GM03348 (cell line): Measurements from ENCODE around the gene PLCXD3.

Experiments used
- DNase-seq: peaks from one replicate; pipeline ENCODE4 v3.0.0; 2012; ENCODE audit warnings: low spot score

PLCXD3 gene, protein sequence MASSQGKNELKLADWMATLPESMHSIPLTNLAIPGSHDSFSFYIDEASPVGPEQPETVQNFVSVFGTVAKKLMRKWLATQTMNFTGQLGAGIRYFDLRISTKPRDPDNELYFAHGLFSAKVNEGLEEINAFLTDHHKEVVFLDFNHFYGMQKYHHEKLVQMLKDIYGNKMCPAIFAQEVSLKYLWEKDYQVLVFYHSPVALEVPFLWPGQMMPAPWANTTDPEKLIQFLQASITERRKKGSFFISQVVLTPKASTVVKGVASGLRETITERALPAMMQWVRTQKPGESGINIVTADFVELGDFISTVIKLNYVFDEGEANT

DNA sequence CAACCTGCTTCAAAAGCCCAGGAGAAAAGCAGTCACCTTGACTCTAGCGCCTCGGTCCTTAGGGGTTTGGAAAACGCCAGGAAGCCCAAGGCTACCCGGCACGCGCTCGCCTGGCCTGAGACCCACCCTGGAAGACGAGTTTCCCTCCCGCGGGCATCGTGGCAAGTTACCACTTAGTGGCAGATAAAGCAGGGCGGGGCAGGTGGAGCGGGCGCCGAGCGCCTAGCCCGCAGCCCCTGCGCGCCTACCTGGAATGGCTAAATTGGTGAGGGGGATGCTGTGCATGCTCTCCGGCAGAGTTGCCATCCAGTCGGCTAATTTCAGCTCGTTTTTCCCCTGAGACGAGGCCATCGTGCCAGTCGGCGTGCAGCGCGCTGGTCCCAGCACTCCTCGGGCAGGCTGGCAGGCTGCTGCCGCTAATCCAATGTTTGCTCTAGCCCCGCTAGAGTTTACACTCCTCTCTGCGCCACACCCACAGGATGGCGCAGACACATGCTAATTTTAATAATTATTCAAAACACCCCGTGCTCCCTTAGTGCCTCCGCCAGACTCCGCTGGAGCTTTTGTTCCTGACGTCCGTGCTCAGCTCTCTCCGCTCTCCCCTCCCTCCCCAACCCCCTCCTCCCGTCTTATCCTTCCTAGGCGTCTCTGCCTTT lies at the start of gene PLCXD3:
Gene PLCXD3 (minus strand): TSS at position 426 of the 656 bp plus-strand sequence. CDS start 75 bp downstream, at position 351.
- DNase-seq = peak; percentile 52

DNA sequence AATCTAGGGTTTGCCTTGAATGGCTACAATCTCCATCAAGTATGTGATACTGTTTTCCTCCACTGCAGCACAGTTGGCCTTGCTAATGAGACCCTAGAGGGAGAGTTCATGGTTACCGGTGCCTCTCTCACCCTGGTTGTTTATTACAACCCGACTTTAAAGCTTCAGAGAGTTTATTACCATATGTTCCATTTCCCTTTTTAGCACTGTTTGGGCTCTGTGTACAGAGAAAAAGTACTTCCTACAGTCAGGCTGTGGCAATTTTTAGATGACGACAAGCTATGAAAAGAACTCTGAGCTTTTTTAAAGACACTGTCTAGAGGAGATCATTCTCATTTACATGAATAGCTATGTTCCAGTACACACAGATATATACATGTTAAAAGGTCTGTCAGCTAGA lies 48.8 kb upstream of the PLCXD3 start:
- no peak for DNase-seq

DNA sequence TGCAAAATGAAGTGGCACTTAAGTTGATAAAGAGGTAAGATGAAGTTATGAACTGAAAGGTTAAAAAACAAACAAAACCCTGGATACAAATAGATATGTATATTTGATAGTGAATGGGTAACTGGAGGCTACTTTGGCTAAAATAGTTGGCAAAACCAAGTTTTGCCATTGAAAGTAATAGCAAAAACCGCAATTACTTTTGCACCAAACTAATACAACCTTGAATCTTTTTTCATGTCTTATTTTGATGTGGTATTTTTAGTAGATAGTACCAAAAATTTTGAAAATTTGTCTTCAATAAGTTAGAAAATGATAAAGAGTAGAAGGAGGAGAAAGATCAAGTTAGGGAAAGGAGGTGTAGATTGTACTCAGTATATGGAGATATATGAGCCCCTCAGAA lies 47.9 kb upstream of the PLCXD3 start:
- no peak for DNase-seq

DNA sequence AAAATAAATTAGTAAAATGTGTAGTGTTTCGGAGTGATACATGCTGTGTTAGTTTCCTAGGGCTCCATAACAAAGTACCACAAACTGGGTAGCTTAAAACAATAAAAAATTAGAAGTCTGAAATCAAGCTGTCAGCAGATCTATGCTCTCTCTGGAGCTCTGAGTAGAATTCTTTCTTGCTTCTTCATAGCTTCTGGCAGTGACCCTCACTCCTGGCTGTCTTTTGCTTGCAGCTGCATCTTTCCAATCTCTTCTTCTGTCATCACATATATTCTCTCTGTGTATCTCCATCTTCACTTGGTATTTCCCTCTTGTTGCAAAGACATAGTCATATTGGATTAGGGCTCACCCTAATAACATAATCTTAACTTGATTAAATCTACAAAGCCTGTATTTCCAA lies 37.6 kb upstream of the PLCXD3 start:
- no peak for DNase-seq

DNA sequence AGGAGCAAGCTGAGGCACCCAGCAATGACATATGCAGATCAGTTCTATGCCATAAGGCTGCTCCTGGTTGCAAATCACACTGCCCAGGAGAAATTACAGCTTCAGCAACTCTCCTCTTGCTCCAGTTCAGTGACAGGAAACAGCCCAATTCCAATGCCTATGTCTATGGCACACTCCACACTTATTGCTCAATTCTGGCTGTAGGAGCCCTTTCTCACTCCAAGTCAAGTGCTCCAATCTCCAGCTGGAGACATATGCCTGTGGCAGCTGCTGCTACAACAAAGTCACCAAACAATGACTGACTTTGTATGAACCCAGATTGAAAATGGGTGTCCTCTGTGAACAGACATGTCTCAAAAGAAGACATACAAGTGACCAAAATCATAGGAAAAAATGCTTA lies 31.8 kb upstream of the PLCXD3 start:
- DNase-seq = no peak

DNA sequence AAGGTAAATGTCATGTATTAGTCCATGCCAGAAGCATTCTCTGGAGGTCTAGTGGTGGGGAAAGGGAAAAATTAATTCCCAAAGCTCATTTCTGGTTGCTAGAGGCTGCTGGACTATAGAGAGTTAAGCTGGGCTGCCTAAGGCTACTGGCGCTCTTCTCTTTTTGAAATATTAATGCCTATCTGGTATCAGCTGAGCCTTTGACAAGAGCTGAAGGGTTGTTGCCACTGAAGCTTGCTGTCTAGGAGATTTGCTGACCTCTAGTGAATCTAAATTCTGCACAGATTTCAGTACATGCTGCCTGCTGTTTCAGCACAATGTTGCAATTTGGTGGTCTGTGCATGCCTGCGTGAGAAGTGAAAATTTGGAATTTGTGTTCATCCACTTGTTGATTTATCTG lies 29.1 kb upstream of the PLCXD3 start:
- DNase-seq = no peak

DNA sequence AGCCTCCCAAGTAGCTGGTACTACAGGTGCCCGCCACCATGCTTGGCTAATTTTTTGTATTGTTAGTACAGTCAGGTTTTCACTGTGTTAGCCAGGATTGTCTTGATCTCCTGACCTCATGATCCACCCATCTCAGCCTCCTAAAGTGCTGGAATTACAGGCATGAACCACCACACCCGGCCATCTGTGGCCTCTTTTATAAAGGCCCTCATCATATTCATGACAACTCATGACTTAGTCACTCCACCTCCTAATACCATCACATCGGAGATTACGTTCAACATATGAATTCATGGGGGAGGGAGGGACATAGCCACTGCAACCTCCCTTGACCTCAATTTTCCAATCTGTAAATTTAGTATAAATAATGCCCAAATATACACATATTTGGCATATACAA lies 27.2 kb upstream of the PLCXD3 start:
- no peak for DNase-seq

DNA sequence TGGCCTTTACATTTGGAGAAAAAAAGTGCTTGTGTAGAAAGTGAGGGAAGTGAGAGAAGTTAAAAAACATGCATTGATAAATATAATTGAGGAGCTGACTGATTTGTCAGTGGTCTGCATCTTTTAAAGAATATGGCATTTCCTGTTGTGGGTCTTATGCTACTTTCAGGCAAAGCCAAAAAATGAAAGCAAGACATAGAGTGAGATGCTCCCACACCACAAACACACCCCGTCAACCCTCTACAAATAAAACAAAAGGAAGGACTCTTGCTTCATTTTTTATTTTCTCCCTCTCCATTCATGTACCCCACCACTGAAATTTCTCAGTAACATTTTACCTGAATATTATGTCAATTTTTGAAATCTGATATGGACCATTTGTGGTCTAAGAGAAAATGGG lies 22.1 kb upstream of the PLCXD3 start:
- no peak for DNase-seq

DNA sequence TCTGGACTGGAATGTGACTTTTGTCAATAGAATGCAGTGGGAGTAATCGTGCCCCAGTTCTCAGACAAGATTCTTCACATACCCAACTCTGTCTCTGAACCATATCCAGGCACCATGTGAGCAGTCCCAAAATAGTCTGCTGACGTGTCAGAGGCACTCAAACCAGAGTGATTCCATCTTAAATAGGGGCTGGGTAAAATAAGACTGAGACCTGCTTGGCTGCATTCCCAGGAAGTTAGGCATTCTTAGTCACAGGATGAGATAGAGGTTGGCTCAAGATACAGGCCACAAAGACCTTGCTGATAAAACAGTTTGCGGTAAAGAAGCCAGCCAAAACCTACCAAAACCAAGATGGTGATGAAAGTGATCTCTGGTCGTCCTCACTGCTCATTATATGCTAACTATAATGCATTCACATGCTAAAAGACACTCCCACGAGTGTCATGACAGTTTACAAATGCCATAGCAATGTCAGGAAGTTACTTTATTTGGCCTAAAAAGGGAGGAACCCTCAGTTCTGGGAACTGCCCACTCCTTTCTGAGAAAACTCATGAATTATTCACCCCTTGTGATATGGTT lies 16.9 kb upstream of the PLCXD3 start:
- DNase-seq = peak; percentile 66

DNA sequence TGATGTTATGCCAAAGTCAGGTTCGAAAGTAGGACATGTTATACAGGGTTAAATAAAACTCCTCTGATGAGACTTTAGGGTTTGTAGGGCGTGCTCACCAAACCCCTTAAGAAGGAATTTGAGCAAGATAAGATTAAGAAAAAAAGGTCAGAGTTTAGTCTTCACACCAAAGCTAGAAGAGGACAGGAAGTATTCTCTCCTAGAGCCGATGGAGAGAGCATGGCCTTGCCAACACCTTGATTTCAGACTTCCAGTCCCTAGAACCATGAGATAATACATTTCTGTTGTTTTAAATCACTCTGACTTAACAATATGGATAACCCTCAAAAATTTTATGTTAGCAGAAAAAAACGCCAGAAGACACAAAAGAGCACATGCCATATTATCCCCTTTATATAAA lies 16.3 kb upstream of the PLCXD3 start:
- DNase-seq = no peak

DNA sequence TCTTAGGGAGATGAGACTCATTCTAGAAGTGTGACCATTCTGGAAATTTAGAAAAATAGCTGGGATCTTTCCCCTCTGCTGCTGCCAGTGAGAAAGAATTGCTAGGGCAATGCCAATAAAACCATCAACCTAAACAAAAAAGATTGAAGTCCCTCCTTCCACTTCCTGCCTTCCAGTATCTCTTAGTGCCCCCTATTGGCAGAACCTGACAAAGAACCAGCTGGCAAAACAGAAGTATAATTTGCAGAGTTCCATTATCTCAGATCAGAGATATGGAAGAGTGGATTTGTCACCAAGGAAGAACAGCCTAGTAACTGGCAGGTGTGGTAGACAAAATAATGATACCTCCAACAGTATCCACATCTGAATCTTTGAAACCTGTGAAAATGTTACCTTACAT lies 13.8 kb upstream of the PLCXD3 start:
- DNase-seq = no peak

DNA sequence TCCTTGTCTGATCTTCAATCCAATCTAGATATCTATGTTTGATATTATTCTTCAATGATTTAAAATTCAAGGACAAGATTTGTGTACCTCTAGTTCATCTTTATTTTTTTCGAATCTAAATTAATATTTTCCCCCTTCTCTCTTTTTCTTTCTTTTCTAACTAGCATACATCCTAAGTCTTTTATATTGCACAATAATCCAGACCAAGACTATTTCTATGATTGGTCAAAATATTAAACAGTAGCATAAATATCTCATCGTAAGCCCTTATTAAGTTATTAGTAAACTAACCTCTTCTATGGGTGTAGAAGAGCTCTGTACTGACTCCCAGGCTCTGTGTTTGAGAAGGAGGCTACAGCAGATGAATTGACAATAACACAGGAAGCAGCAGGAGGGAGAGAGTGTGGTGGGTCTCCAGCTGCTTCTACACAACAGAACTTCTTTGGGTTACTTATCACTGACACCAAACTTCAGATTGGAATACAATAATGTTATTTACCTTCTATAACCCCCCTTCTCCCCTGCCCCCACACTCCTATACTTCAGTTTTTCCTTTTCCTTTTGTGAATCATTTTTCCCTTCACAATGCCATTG lies 11.9 kb upstream of the PLCXD3 start:
- DNase-seq = no peak

DNA sequence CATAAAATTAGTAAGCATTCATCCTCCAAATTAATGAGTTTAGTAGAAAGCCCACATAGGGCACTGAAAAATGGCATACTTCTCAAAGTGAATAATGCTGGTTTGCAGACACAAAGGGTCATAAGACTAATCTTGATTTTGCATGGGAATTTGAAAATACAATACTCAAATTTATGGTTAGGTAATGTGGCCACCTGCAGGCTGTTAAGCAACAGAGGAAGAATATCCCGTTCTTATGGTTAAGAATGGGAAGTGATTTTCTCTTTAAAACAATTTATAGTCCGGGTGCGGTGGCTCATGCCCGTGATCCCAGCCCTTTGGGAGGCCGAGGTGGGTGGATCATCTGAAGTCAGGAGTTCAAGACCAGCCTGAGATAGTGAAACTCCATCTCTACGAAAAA lies 9.4 kb upstream of the PLCXD3 start:
- DNase-seq = no peak

DNA sequence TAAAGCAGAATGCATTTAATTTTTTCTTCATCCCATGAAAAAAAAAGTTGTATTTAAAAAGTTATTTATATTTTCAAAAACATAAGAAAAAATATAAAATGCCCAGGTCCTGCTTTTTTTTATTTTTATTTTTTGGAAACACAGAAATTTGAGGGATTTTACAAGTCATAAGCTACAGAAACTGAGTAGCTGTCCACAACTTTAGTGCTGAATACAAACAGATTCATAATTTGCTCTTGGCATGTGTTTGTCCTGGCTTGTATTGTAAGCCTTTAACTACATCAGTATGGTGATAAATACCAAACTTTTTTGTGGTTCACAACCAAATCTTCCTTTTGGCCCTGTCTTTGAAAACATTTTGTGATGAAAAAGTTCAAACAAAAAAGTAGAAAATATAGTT lies 7.5 kb upstream of the PLCXD3 start:
- peak; percentile 20 for DNase-seq

DNA sequence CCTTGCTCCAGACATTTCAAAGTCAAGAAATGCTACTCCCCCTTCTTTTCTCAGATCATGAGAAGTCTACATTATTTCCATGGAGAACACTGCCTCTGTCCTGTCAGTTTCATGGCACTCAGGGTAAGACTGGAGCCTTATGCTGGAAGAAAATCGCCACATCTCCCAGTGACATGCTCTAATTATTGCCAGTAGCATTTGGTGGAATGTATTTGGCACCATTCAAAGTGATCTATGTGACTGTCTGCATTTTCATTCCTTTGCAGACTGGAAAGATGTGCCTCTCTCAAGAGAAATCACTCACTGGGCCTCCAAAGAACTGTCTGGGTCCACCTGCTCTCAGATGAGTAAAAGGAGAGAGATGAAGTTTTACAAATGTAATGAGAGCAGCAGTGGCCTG lies 840 bp upstream of the PLCXD3 start:
- DNase-seq = no peak

DNA sequence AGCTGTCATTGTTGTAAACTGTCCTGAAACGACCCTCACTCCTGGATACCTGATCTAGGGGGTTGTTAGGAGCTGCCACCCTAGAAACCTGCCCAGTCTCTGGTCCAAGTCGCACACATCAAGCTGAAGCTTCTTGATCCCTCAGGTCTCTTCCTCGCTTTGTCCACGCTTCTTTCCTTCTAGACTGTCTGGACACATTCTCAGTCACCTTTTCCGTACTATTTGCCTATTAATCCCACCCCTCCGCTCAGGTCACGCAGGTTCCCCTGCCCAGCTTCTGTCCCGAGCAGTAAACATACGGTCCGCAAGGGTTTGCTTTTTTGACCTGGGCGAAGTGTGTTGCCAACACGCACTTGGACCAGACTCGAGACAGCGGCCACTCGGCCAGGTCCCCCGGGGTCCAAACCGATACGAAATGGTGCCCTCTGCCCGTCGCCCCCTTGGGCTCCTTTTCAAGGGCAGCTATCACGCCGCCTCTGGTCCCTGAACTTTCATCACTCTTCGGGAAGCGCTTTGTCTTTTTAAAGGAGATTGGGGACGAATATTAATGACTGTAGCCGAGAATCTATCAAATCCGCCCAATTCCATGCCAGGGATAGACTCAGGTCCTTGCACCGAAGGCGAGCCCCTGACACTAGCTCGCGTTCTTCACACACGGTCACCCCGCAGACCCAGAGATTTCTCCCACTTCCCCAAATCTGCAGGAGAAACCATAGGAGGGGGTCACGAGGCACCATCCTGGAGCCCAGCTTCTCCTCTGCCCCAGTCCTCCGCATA lies 814 bp downstream of the PLCXD3 start:
- no peak for DNase-seq

DNA sequence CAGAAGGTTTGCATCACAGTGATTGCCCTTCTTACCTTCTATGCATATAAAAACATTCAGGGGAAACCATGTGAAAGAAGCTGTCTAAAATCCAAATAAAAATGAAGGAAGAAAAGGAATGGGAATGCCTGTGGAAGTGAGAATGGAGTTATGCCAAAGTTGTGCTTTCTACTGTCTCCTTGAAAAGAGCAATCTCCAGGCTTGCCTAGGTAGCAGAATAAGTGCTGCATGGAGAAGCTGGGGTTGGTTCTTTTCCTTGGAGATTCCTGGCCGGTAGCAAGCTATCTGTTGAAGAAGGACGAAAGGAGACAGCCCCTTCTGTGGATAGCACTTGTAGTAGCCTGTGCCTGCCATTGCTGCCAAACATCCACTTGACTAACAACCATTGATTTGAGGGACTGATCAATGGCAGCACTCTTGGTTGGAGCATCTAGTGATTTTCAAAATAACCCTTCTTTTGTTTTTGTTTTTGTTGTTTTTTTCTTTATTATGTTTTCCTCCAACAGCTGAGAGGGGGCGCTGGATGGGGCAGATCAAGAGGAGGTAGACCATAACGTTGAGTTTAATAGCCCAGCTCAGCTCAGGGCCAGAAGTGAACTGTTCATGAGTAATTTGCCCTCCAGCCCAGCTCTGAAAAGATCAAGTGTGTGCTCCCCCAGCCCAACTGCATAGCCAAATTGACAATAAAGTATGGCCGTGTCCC lies 1.6 kb downstream of the PLCXD3 start:
- DNase-seq = no peak

DNA sequence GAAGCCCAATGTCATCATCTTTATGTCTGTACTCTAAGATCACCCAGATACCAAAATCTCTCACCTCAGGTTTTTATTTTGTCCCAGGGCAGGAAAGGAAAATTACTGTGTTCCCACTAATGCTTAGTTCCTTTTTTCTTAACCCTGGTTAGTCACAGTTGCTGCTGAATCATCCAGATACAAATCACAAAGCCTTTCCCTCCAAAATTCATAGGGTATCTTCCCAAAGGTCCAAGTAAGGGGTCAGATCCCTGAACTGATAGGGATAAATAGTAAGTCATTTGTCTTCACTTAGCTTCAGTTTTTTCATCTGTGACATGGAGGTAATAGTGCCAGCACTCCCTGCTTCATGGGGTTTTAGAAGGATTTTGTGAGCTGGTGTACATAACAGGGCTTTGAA lies 2.2 kb downstream of the PLCXD3 start:
- DNase-seq = no peak

DNA sequence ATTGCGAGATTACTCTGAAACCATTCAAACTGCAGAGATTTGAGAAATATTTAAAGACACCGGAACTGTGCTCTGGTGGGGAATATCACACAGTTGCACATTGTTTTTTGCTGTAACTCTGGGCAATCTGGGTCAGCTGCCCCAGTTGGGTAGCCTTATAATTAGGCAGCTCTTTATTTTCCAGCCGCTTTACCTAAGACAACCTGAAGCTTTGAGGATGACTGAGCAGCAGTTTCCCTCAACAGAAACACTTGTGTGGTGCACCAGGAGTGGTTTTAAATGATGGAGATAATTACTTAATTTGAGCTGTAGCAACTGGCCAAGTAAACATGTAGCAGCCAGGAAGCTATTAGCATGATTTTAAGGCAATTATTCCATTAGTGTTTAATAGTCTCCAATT lies 2.9 kb downstream of the PLCXD3 start:
- DNase-seq = no peak

DNA sequence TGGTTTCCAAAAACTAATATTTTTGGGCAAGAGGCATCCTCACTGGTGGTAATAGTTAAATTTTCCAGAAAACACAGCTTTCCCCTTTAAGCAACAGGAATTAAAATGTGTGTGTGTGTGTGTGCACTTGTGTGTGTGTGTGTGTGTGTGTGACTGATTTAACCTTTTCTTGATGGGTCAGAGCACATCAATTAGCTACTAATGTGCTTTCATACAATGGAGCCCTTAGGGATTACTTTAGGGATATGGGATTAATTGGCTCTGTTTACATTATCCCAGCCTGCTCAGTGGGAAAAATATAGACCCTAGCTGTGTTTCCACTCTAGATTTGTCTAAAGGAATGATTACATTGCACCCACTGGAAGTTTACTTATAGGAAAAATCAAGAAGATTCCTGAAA lies 6.5 kb downstream of the PLCXD3 start:
- DNase-seq = no peak

DNA sequence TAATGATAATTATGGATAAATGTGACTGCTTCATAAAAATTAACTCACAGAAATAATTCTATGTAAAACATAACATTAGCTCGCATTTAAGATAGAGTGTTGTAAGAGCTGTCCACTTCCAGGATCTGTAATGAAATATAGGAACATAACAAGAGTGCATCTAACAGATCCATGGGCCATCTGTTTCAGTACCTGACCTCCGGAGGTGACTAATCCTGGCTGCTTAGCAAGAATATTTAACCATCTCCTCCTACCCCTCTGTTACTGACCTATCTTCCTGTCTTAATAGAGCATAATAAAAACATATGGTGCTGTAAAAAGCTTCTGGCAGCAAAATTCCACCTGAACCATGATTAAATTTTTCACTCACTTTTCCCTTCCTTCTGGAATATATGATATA lies 7.1 kb downstream of the PLCXD3 start:
- DNase-seq = no peak
